ENCODE data around the gene SLC25A41.

SLC25A41 gene

GRCh38 chr19:6448045-6448444 is 14.5 kb upstream of the SLC25A41 start:
- no peak overlapping the region for H3K4me3 ChIP-seq (ENCODE audit: control insufficient read depth, low read depth, low read length)
- TF ChIP-seq CTCF (conservative IDR thresholded peaks at IDR 0.05; ENCODE audit: control insufficient read depth, insufficient read depth, low read depth, low read length): no peak

GRCh38 chr19:6446452-6446851 is 12.9 kb upstream of the SLC25A41 start:
- TF ChIP-seq CTCF (conservative IDR thresholded peaks at IDR 0.05; ENCODE audit: control insufficient read depth, insufficient read depth, low read depth, low read length): no peak
- no peak overlapping the region for H3K4me3 ChIP-seq (ENCODE audit: control insufficient read depth, low read depth, low read length)
- no peak for DNase-seq (ENCODE audit: low read depth)

More at GRCh38 chr19:6448045-6448444, 14.5 kb upstream of the SLC25A41 start:
- DNase-seq (ENCODE audit: low read depth): no peak

- TF ChIP-seq CTCF (conservative IDR thresholded peaks at IDR 0.05; ENCODE audit: control insufficient read depth, insufficient read depth, low read depth, low read length): no peak
- no peak overlapping the region for H3K4me3 ChIP-seq (ENCODE audit: control insufficient read depth, low read depth, low read length)
- no peak for DNase-seq (ENCODE audit: low read depth)
These were observed 10.4 kb upstream of the SLC25A41 start for GRCh38 chr19:6443986-6444385.

- no peak for DNase-seq (ENCODE audit: low read depth)
- no peak for TF ChIP-seq CTCF (conservative IDR thresholded peaks at IDR 0.05; ENCODE audit: control insufficient read depth, insufficient read depth, low read depth, low read length)
- no peak overlapping the region for H3K4me3 ChIP-seq (ENCODE audit: control insufficient read depth, low read depth, low read length)
These were observed 8.6 kb upstream of the SLC25A41 start for GRCh38 chr19:6442087-6442688.

GRCh38 chr19:6440905-6441304 is 7.3 kb upstream of the SLC25A41 start:
- TF ChIP-seq CTCF (conservative IDR thresholded peaks at IDR 0.05; ENCODE audit: control insufficient read depth, insufficient read depth, low read depth, low read length): no peak
- H3K4me3 ChIP-seq (ENCODE audit: control insufficient read depth, low read depth, low read length): no peak overlapping the region
- no peak for DNase-seq (ENCODE audit: low read depth)

GRCh38 chr19:6439743-6440142 is 6.2 kb upstream of the SLC25A41 start:
- no peak overlapping the region for H3K4me3 ChIP-seq (ENCODE audit: control insufficient read depth, low read depth, low read length)
- no peak for TF ChIP-seq CTCF (conservative IDR thresholded peaks at IDR 0.05; ENCODE audit: control insufficient read depth, insufficient read depth, low read depth, low read length)
- DNase-seq (ENCODE audit: low read depth): no peak

- TF ChIP-seq CTCF (conservative IDR thresholded peaks at IDR 0.05; ENCODE audit: control insufficient read depth, insufficient read depth, low read depth, low read length): no peak
- H3K4me3 ChIP-seq (ENCODE audit: control insufficient read depth, low read depth, low read length): no peak overlapping the region
- DNase-seq (ENCODE audit: low read depth): no peak
These were observed 398 bp downstream of the SLC25A41 start for GRCh38 chr19:6433165-6433564.

Measured in fibroblast of mammary gland (primary cell).